HG03045 (cell line): ENCODE results near the gene RESP18.
"Not testable (repeated sequence)": the region's sequence is repeated elsewhere in the genome, so short reads cannot be mapped to it uniquely, and the experiment has no call there.

Source experiments
- ATAC-seq: cut with Tn5 transposase; IDR thresholded peaks from one replicate; pipeline ENCODE4 v1.9.1; 2021; ENCODE audit warnings: mild to moderate bottlenecking, moderate library complexity; ENCODE audit not compliant: unreplicated experiment

RESP18 gene

DNA sequence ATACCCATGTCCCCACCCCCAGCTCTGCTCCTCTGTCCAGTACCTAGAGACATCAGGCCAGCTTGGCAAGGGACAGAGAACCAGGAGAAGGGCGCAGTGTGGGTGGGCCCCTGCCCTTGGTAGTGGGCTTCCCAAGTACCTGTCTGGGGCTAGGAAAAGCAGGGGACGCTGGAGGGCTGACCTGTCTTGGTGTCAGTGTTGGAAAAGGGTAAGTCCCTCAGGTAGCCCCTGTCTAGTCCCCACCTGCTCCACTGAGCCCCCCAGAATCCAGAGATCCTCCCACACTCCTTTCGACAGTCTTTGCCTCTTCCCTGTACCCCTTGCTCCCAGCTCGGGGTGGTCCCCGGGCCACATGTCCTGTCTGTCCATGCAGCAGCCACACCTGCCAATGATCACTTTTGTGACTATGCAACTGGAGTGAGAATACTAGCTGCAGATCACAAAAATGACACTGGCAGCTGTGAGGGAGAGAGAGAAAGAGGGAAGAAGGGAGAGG, 38.8 kb downstream of the RESP18 start:
- no peak for ATAC-seq

DNA sequence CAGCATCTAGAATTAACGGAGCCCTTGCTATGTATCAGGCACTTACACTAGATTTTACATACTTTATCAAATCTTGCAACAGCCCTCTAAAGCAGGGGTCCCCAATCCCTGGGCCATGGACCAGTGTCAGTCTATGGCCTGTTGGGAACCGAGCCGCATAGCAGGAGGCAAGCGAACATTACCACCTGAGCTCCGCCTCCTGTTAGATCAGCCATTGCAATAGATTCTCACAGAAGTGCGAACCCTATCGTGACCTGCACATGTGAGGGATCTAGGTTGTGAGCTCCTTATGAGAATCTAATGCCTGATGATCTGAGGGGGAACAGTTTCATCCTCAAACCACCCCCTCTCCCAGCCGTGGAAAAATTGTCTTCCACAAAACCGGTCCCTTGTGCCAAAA, 39.9 kb downstream of the RESP18 start:
- no peak for ATAC-seq

DNA sequence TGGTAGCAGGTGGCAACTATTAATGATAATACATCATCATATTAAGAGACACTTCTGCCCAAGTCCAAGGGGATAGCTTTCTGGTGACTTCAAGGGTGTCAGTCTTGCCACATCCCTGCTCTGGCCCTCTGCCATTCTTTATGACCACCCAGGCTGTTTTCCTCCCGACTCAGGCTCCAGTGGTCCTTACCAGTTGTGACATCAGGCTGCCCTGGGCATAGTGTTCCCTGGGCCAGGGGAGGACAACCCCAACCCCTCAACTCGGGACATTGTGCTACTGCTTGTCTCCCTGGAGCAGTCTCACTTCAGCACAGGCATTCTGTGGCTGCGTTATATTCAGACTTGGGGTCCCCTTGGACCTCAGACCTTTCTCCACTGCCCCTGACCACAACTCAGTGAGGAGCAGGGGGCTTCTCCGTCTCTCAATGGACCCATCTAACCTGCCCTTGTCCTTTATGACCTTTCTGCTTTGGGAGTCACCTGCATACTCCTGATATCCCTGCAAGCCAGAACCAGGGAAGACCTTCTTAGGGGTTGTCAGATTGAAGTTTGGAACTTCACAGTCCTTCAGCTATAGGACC, 40.5 kb downstream of the RESP18 start:
- ATAC-seq: no peak

DNA sequence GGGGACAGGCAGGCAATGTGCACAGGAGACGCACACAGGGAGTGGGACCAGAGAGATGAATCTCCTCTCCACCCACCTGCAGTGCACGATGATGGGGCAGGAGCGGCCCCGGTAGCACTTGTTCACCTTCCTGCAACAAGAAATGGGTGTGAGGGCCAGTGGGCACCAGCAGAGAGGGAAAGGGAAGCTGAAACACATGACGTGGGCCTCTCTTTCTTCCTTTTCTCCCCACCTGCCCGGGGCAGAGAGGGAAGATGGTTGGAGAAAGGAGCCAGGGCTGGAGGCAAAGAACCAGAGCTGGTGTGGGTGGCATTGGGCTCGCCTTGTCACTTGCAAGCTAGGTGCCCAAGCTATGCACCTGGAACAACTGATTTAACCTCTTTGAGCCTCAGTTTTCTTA, 41.1 kb downstream of the RESP18 start:
- ATAC-seq: no peak

DNA sequence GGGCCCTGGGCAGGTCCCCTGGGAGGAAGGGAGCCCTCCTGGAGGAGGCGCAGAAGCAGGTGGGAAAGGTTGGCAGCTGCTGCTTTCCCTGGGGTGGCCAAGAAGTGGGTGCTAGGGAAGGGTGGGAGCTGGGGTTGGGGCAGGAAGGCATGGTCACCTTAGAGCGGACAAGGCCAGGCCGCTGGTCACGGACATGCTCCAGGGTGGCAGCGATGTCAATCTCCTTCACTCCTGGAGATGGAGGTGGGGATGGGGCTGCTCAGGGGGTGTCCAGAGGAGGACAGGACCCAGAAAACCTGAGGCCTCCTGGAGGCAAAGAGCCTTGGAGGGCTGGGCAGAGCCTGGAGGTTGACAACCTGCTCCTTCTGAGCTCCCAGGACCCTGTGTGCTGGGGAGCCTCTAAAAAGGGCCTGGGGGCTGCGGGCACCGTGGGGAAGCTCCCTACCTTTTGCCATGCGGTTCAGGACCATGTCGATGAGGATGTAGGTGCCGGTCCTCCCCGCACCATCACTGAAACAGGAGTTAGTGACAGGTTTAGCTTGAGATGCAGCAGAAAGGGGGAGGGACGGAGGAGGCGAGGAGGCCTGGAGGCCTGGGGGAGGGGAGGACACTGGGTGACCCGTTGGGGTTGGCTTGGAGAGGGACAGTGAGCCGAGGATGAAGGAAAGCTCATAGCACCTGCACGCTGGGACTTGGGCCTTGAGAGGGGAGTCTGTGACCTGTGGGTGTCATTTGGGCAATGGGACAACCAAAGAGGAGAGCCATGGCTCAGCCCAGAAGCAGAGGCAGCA, 42.0 kb downstream of the RESP18 start:
- ATAC-seq: no peak

DNA sequence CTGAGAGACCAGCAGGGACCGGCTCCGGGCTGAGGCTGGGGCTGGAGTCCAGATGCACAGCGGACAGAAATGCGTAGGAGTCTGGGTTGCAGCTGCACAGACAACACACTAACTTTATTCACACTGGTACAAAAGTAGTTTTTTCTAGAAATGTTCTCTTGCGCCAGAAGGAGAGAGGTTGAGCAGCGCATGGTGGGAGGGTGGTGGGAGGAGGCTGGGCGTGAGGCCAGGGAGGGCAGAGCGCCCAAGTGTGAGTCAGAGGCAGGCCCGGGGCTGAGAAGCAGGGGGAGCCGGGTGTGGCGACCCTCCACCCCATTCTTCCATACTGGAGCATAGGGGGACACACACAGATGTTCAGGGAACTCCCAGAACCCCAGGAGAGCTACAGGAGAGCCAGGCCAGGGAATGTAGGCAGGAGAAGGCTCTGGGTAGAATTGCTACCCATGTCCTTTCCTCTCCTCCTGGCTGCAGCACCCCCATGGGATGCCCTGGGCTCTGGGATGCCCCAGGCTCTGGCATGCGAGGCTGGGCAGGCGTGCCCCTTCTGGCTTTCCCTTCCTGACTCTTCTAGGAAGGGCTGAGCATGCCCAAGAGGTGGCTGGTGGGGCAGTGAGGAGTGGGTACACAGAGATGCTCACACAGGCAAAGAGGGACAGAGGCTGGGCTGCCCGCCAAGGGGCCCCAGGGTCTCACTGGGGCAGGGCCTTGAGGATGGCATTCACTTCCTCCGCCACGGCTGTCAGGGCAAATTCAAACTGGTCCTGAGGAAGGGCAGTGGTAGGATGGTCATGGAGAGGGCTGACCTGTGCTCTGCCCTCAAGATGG, 42.8 kb downstream of the RESP18 start:
- ATAC-seq: no peak

DNA sequence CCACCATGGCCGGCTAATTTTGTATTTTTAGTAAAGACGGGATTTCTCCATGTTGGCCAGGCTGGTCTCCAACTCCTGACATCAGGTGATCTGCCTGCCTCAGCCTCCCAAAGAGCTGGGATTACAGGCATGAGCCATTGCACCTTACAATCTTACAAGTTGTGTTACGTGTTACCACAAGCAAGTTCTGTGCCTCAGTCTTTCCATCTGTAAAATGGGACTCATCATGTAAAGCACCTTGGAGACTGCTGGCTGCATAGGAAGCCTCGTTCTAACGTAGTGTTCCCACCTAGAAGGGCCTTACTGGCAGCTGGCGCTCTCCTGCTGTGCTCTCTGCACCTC, 43.4 kb downstream of the RESP18 start:
- no peak for ATAC-seq

DNA sequence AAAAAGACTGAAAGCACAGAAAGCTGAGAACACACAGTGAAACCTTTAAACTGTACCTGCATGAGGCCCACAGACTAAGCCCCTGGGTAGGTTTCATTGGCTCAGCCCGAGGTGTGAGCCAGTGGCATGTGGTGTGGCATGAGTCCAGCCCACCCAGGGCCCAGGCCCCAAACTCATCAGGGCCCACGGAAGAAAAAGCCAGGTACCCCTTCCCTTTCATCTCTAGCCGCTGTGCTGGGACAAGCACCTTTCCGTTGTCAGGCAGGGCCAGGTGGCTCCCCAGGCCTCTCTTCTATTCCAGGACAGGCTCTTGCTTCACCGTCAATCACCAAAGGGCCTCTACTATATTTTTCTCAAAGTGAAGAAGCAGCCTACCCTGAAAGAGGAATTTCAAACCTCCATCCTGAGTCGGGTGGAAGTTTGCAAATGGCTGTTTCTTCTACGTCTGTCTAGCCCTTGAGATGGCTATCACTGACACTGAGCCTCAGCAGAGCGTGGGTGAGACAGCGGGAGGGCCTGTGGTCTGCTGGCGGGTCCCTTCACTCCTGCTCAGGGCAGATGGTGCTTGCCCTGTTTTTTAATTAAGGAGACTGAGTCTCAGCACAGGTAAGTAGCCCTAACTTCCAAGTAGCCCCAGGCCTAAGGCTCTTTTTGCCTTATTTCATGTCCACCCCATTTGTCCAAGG, 44.8 kb downstream of the RESP18 start:
- ATAC-seq: no peak

DNA sequence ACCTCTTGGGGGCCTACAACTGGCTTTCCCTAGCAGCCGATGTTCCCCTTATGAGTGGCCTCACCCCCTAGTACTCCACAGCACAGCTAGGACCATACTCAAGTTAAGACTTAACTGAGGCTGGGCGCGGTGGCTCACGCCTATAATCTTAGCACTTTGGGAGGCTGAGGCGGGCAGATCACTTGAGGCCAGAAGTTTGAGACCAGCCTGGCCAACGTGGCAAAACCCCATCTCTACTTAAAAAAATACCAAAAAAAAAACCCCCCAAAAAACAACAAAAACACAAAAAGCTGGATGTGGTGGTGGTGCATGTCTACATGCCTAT, 45.5 kb downstream of the RESP18 start:
- not testable (repeated sequence) for ATAC-seq

DNA sequence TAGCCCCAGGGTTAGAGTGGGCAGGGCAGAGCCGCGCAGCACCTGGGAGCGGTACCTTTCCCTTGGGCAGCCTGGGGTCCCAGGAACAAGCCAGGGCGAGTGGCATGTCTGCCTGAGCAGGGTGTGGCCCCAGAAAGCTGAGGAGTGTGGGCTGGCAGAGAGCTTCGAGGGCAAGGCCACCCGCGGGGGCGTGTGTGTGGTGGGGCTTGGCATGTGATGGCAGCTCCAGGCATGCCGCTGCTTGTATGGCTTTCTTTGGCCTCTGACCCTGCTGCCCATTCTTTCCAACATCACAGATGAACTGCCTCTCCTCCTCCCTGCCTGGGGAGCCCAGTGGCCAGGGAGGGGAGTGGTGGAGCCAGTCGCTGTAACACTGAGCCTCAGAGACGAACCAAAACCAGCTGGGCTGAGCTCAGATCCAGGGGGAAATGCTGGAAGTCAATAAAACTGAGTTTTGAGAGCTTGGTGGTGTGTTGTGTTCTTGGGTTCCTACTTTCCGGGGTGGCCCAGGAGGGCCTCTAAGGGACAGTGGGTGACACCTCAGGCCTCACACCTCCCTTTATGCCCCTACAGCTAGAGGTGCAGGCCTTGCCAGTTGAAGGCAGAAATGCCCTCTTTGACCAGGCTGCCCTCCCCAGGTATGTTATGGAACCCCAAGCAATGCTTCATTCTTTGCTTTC, 46.0 kb downstream of the RESP18 start:
- no peak for ATAC-seq

DNA sequence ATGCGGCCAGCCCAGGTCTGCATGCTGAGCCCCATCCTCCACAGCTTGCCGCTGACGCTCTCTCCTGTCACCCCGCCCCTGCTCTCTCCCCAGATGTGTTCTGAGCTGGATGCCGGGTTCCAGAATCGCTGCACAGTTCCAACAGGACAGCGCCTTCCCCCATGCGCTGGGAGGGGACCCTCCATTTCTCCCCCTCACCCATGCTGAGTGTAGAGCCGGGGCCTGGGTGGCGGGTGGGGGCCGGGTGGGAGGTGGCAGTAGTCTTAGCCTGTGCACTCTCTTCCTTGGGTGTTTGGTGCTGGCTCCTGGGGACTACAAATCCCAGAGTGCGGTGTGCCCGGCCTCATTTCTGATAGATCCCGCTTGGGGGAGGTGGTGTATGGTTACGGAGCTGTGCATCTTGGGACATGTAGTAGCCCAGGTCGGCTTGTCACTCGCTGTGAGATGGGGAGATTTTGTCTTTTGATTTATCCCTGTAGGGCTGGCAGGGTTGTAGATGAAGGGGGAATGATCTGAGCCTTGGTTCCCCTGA, 46.6 kb downstream of the RESP18 start:
- ATAC-seq: no peak

DNA sequence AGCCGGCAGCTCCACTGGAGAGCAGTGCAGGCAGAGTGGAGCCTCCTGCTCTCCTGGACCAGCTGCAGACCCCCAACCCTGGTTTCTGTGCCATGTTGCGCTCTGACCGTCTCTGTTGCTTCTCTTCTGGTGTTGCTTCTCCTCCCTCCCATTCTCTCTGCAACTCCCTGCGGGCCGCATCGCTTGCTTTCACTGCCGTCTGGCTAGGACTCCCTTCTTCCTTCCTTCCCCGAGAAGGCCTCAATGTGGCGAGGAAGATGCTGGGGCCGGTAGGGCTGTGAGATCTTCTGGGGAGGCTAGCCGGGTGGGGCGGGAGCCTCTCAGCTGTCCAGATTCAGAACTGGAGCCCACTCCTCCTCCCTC, 47.2 kb downstream of the RESP18 start:
- ATAC-seq: no peak

DNA sequence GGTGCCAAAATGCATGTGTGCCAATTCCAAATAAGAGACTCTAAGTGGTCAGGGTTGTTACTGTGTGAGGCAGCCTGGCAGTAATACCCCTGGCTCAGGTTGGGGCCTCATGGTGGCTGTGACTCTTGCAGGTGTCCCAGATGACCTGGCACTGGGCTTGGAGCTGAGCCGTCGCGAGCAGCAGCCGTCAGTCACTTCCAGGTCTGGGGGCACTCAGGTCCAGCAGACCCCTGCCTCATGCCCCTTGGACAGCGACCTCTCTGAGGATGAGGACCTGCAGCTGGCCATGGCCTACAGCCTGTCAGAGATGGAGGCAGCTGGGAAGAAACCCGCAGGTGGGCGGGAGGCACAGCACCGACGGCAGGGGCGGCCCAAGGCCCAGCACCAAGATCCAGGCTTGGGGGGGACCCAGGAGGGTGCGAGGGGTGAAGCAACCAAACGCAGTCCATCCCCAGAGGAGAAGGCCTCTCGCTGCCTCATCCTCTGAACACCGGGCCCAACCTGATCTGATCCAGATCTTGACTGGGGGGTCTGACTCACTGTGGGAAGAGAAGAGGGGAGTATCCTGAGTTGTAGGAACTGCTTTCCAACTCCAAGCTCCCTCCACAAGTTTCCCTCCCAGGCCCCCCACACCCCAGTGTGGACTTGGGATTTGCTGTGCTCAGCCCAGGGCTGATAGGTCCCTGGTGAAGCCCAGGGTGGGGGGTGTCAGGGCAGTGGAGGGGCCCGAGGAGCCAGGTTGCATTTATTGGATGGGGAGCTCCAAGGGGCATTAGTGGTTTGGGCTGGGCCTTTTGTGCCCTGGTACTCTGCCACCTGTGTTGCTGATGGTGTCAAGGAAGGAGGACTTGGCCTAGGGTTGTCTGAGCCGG, 47.8 kb downstream of the RESP18 start:
- ATAC-seq: no peak

DNA sequence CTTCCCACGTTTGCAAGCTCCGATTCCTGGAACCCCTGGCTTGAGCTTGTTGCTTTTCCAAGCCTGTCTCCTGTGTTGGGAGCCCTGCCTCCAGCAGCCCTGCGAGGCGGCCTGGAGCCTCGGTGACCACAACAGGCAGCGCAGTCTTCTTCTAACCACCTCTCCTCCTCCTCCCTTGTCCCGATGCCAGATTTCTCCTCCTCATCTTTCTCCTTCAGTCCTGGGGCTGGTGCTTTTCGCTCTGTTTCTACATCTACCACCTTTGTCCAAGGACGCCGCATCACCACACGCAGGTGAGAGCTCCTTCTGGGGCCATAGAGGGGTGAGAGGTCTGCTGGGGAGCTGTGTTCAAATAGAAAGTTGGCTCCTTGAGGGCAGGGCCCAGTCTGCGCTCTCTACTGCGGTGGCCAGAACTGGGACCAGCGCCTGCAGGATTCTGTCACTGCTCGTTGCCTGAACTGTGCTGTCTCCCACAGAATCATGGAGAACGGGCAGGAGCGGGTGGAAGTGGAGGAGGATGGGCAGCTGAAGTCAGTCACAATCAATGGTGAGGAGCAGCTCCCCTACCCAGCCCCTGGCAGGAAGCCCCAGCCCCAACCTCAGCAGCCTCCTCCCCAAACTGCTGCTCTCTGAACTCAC, 49.5 kb downstream of the RESP18 start:
- ATAC-seq: no peak

DNA sequence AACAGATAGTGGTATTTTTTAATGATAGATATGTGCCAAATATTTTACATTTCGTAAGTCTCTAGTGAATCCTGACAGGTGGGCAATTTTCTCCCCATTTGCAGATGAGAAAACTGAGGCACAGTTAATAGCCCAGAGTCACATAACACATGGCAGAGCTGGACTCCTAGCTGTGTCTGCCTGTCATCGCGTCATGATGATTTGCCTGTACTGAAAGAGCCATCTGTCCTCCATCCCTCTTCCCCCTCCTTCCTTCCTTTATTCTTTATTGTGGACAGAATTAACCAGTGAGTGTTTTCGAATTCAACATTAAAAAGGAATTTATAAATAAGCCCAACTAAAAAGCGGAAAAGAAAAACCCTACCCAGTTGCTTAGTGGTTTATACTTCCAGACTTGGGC, 50.2 kb downstream of the RESP18 start:
- ATAC-seq: no peak

DNA sequence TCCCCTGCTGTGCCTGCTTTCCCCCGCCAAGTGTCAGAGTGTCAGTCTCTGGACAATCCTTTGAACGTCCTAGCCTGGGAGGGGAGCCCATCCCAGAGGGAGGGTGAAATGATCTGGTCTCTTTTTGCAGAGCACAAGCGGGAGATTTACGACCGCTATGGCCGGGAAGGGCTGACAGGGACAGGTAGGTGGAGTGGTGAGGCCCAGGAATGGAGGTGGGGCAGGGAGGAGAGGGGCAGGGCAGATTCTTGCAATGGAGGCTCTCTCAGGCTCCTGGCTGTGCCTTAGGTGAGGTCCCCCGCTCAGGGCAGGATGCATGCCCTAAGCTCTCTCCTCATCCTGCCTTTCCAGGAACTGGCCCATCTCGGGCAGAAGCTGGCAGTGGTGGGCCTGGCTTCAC, 51.0 kb downstream of the RESP18 start:
- no peak for ATAC-seq

DNA sequence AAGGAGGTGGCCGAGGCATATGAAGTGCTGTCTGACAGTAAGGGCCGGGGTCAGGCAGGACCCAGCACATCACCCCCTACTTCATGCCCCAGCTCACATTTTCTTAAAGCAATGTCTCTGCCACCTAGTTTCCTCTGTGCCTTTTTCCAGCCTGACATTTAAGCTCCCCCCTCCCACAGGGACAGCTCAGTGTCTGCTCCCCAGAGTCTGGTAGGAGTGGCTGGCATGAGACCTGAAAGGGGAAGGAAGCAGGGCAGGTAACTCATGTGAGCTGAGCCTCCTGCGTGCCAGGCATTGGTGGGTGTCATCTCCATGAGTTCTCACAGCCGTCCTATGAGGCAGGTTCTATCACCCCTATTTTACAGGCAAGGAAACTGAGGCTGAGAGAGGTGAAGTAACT, 51.9 kb downstream of the RESP18 start:
- ATAC-seq: no peak

DNA sequence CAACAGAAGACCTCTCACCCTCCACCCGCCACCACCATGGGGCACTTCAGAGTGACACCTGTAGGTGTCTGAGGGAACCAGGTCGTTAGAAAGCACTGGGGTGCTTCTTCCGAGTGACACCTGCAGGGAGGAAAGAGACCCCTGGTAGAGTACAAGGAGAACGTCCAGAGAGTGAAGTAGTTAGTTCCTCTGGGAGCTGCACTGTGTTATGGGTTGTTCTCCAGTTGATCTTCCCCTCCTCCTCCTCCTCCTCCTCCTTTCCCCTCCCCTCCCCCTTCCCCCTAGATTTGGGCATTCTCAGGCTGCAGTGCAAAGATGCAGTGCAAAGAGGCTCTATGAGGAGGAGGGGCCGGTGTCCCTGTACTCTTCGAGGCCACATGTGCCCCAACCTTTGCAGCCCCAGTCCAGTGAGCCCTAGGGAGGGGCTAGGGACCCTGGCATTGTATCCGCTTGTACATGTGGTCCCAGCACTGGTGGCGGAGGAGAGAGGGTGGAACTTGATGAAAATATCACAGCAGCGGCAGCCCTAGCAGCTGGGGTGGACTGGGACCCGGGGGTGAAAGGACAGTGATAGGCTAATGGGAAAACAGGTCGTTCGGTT, 52.5 kb downstream of the RESP18 start:
- ATAC-seq: no peak
